HL-60 (cell line): Measurements from ENCODE around the gene KLK6.

Experiments used
- DNase-seq, 2 experiments: peaks; one replicate each; pipeline ENCODE4 v3.0.0-alpha.2; 2010 to 2020; ENCODE audit warnings: low read depth in 1 of 2, low spot score in 1 of 2
- H3K27ac ChIP-seq: fragments of 250-450 bp; sonication (Bioruptor Pico); replicated peaks from 2 replicates; pipeline ENCODE4 v1.5.1; 2020; ENCODE audit warnings: mild to moderate bottlenecking, moderate library complexity
- H3K27me3 ChIP-seq: fragments of 250-450 bp; sonication (Bioruptor Pico); 2 replicates; pipeline ENCODE4 v1.5.1; 2021; ENCODE audit warnings: mild to moderate bottlenecking, moderate library complexity; ENCODE audit not compliant: insufficient read depth, poor library complexity, severe bottlenecking
- H3K4me3 ChIP-seq: replicated peaks from 2 replicates; pipeline ENCODE4 v1.5.1; 2011; ENCODE audit warnings: mild to moderate bottlenecking, control low read depth, low read length; ENCODE audit not compliant: insufficient read depth
- CTCF ChIP-seq: IDR thresholded peaks from one replicate; pipeline ENCODE4 v1.5.1; 2011; ENCODE audit warnings: low read length, control low read depth, inconsistent platforms; ENCODE audit not compliant: insufficient read depth
- GABPA ChIP-seq: IDR thresholded peaks from 2 replicates; pipeline ENCODE4 v1.6.1; 2012; ENCODE audit warnings: low read depth
- POLR2AphosphoS5 ChIP-seq: IDR thresholded peaks from 2 replicates; pipeline ENCODE4 v1.6.1; 2012; ENCODE audit warnings: low read depth
- SPI1 ChIP-seq: IDR thresholded peaks from 2 replicates; pipeline ENCODE4 v1.6.1; 2012; ENCODE audit warnings: low read depth, mild to moderate bottlenecking, borderline replicate concordance
- TF ChIP-seq, protein P1 (sequence below): IDR thresholded peaks from 2 replicates; pipeline ENCODE4 v1.6.1; 2012; ENCODE audit warnings: low read depth; ENCODE audit not compliant: insufficient replicate concordance

Gene KLK6

GRCh38 chr19:50909240-50910070 lies 59.9 kb downstream of the KLK6 start:
- Histone ChIP-seq H3K4me3 (no peak overlapping the region), H3K27me3 (peaks cover 36% of the 10 kb centered on the region), H3K27ac (no peak overlapping the region)
- TF ChIP-seq SPI1 (no peak), POLR2AphosphoS5 (no peak), GABPA (no peak), CTCF (no peak)
- TF ChIP-seq, protein P1, sequence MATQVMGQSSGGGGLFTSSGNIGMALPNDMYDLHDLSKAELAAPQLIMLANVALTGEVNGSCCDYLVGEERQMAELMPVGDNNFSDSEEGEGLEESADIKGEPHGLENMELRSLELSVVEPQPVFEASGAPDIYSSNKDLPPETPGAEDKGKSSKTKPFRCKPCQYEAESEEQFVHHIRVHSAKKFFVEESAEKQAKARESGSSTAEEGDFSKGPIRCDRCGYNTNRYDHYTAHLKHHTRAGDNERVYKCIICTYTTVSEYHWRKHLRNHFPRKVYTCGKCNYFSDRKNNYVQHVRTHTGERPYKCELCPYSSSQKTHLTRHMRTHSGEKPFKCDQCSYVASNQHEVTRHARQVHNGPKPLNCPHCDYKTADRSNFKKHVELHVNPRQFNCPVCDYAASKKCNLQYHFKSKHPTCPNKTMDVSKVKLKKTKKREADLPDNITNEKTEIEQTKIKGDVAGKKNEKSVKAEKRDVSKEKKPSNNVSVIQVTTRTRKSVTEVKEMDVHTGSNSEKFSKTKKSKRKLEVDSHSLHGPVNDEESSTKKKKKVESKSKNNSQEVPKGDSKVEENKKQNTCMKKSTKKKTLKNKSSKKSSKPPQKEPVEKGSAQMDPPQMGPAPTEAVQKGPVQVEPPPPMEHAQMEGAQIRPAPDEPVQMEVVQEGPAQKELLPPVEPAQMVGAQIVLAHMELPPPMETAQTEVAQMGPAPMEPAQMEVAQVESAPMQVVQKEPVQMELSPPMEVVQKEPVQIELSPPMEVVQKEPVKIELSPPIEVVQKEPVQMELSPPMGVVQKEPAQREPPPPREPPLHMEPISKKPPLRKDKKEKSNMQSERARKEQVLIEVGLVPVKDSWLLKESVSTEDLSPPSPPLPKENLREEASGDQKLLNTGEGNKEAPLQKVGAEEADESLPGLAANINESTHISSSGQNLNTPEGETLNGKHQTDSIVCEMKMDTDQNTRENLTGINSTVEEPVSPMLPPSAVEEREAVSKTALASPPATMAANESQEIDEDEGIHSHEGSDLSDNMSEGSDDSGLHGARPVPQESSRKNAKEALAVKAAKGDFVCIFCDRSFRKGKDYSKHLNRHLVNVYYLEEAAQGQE: no peak
- no peak for DNase-seq
